Liver (tissue), 9 donors: ENCODE measurements around the gene MAP4K3. TPM values are rescaled to one million over a fixed set of nuclear protein-coding genes. Genes with fewer than 3 reads are reported as not detected.

ENCODE experiments used
- DNase-seq: peaks from one replicate; pipeline ENCODE4 v3.0.0-alpha.2; 2017; ENCODE audit warnings: low spot score
- H3K27ac ChIP-seq, 2 donors: one replicate each; pipeline ENCODE4 v1.7.0; 2013; ENCODE audit warnings: inconsistent platforms in 2 of 2, low read length in 2 of 2, control low read depth in 1 of 2, low read depth in 1 of 2, mild to moderate bottlenecking in 1 of 2
- H3K27me3 ChIP-seq, 4 donors: one replicate each; pipeline versions ENCODE4 v1.6.1 to v1.7.0; 2013; ENCODE audit warnings: low read length in 3 of 4, inconsistent platforms in 1 of 4, mild to moderate bottlenecking in 1 of 4, moderate library complexity in 1 of 4; ENCODE audit not compliant: control insufficient read depth in 4 of 4, insufficient read depth in 4 of 4
- H3K36me3 ChIP-seq, 4 donors: one replicate each; pipeline versions ENCODE4 v1.6.1 to v1.7.0; 2013; ENCODE audit warnings: low read length in 3 of 4, mild to moderate bottlenecking in 3 of 4, low read depth in 1 of 4, moderate library complexity in 1 of 4; ENCODE audit not compliant: control insufficient read depth in 4 of 4, insufficient read depth in 3 of 4
- H3K4me1 ChIP-seq, 4 donors: one replicate each; pipeline versions ENCODE4 v1.6.1 to v1.7.0; 2013; ENCODE audit warnings: low read length in 3 of 4, mild to moderate bottlenecking in 3 of 4, moderate library complexity in 1 of 4; ENCODE audit not compliant: control insufficient read depth in 4 of 4, insufficient read depth in 4 of 4
- H3K4me3 ChIP-seq, 3 donors: one replicate each; pipeline versions ENCODE4 v1.6.1 to v1.7.0; 2013; ENCODE audit warnings: low read length in 3 of 3, control low read depth in 1 of 3, low read depth in 1 of 3, mild to moderate bottlenecking in 1 of 3
- H3K9ac ChIP-seq, 2 donors: one replicate each; pipeline ENCODE4 v1.7.0; 2013; ENCODE audit warnings: low read length in 2 of 2, mild to moderate bottlenecking in 2 of 2, moderate library complexity in 2 of 2, control low read depth in 1 of 2, low read depth in 1 of 2
- H3K9me3 ChIP-seq, 4 donors: one replicate each; pipeline versions ENCODE4 v1.6.1 to v1.7.0; 2013; ENCODE audit warnings: low read length in 3 of 4; ENCODE audit not compliant: control insufficient read depth in 4 of 4
- EGR1 ChIP-seq, 2 donors: IDR thresholded peaks; 2 replicates each; pipeline ENCODE4 v1.6.1; 2016 to 2018; ENCODE audit warnings: antibody characterized with exemption in 2 of 2, low read depth in 2 of 2
- FOXA1 ChIP-seq: IDR thresholded peaks from 2 replicates; pipeline ENCODE4 v1.6.1; 2016; ENCODE audit warnings: antibody characterized with exemption
- FOXA2 ChIP-seq: IDR thresholded peaks from 2 replicates; pipeline ENCODE4 v1.6.1; 2016; ENCODE audit warnings: antibody characterized with exemption
- GABPA ChIP-seq, 2 donors: IDR thresholded peaks in 1 of 2; conservative IDR thresholded peaks in 1 of 2; 2 replicates each; pipeline ENCODE4 v1.6.1; 2016; ENCODE audit warnings: antibody characterized with exemption in 2 of 2, mild to moderate bottlenecking in 1 of 2, moderate library complexity in 1 of 2
- HNF4A ChIP-seq, 2 donors: conservative IDR thresholded peaks; 2 replicates each; pipeline ENCODE4 v1.6.1; 2016; ENCODE audit warnings: antibody characterized with exemption in 2 of 2, mild to moderate bottlenecking in 2 of 2
- HNF4G ChIP-seq: IDR thresholded peaks from 2 replicates; pipeline ENCODE4 v1.6.1; 2016; ENCODE audit warnings: antibody characterized with exemption
- JUND ChIP-seq, 2 donors: IDR thresholded peaks; 2 replicates each; pipeline ENCODE4 v1.6.1; 2016; ENCODE audit warnings: antibody characterized with exemption in 2 of 2
- NR2F2 ChIP-seq: IDR thresholded peaks from 2 replicates; pipeline ENCODE4 v1.6.1; 2016; ENCODE audit warnings: antibody characterized with exemption
- RAD21 ChIP-seq, 2 donors: IDR thresholded peaks; 2 replicates each; pipeline ENCODE4 v1.6.1; 2016; ENCODE audit warnings: antibody characterized with exemption in 2 of 2, mild to moderate bottlenecking in 2 of 2
- RXRA ChIP-seq, 2 donors: IDR thresholded peaks; 2 replicates each; pipeline ENCODE4 v1.6.1; 2017 to 2018; ENCODE audit warnings: antibody characterized with exemption in 2 of 2, mild to moderate bottlenecking in 1 of 2
- SP1 ChIP-seq: IDR thresholded peaks from 2 replicates; pipeline ENCODE4 v1.6.1; 2018; ENCODE audit warnings: antibody characterized with exemption, mild to moderate bottlenecking
- TAF1 ChIP-seq: conservative IDR thresholded peaks from 2 replicates; pipeline ENCODE4 v1.6.1; 2016; ENCODE audit warnings: antibody characterized with exemption, mild to moderate bottlenecking
- YY1 ChIP-seq: IDR thresholded peaks from 2 replicates; pipeline ENCODE4 v1.6.1; 2016; ENCODE audit warnings: antibody characterized with exemption, mild to moderate bottlenecking
- WGBS: extraction: QIAGEN DNeasy Blood & Tissue Kit; methylation state at CpG from one replicate; pipeline ENCODE4 v1.1.7; 2013; 5-methylcytosine and 5-hydroxymethylcytosine counted together
- polyA plus RNA-seq, 2 donors: library from polyadenylated mRNA; stranded (reverse) in 1 of 2; unstranded in 1 of 2; fragments of 200-250 nt in 1 of 2; fragments of >200 nt in 1 of 2; fragmentation: Nextera tagmentation in 1 of 2; extraction: Ambion mirVana in 1 of 2; gene quantifications; one replicate each; pipeline versions ENCODE4 v1.2.1 to v1.2.3, GENCODE V29; 2013 to 2015
- total RNA-seq, 2 donors: library from RNA; depleted of rRNA; stranded (reverse); fragments of >200 nt; gene quantifications; one replicate each; pipeline ENCODE4 v1.2.3, GENCODE V29; 2014
- TF ChIP-seq, protein P1 (sequence below): IDR thresholded peaks from 2 replicates; pipeline ENCODE4 v1.6.1; 2016; ENCODE audit warnings: antibody characterized with exemption
- TF ChIP-seq, protein P2 (sequence below): fragments of 150-350 bp; IDR thresholded peaks from 2 replicates; pipeline ENCODE4 v1.5.1; 2017; ENCODE audit warnings: improper control_type of control experiment, low read depth, low read length; ENCODE audit not compliant: missing input control
- TF ChIP-seq, protein P3 (sequence below): IDR thresholded peaks from 2 replicates; pipeline ENCODE4 v1.6.1; 2016; ENCODE audit warnings: antibody characterized with exemption
- TF ChIP-seq, protein P4 (sequence below): IDR thresholded peaks from 2 replicates; pipeline ENCODE4 v1.6.1; 2016; ENCODE audit warnings: antibody characterized with exemption, mild to moderate bottlenecking
- TF ChIP-seq, protein P5 (sequence below): IDR thresholded peaks from 2 replicates; pipeline ENCODE4 v1.6.1; 2016; ENCODE audit warnings: antibody characterized with exemption
- donor health status: healthy.
- donor health status: healthy.
- donor health status: healthy.
- donor health status: healthy.
- donor health status: healthy.

The MAP4K3 gene
- total and polyA plus RNA-seq, 4 donors, result 6.2 to 23.8 (median 10.9) TPM

DNA sequence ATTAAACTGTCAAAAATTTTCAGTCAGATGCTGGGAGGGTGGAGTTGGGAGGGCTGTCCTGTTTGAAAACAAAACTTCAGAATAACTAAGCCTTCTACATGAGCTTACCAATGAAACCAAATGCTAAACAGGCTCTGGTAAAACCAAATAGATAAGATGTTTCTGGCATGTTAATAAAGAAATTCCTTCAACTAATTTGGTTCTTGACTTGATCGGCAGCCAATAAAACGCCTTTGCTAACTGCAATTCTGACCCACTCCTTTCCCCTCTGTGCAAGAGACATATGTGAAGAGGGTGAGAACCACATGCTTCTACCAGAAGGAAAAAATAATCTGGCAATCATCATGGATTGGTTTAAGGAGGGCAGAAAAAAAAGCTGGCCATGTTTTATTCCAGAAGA is 20.9 kb downstream of the MAP4K3 start:
- no peak overlapping the region for H3K4me3 ChIP-seq
- no peaks in the 10 kb centered on the region for H3K27me3 ChIP-seq
- WGBS, result 56% methylated on average over 2 of the region's 2 CpGs
- H3K9ac ChIP-seq, result no peak overlapping the region
- H3K4me1 ChIP-seq, result peaks cover 9 to 26% (median 19%) of the 10 kb centered on the region in 4 donors
- H3K27ac ChIP-seq, result no peak overlapping the region
- H3K36me3 ChIP-seq, result no peaks in the 10 kb centered on the region
- DNase-seq, result no peak
- no peaks in the 10 kb centered on the region for H3K9me3 ChIP-seq
- TF ChIP-seq RXRA (IDR thresholded peaks at IDR 0.05), result no peak
- TF ChIP-seq NR2F2, result no peak
- no peak for TF ChIP-seq EGR1 (IDR thresholded peaks at IDR 0.05; ENCODE audit: low read depth in 2 of 2)
- no peak for TF ChIP-seq FOXA1

DNA sequence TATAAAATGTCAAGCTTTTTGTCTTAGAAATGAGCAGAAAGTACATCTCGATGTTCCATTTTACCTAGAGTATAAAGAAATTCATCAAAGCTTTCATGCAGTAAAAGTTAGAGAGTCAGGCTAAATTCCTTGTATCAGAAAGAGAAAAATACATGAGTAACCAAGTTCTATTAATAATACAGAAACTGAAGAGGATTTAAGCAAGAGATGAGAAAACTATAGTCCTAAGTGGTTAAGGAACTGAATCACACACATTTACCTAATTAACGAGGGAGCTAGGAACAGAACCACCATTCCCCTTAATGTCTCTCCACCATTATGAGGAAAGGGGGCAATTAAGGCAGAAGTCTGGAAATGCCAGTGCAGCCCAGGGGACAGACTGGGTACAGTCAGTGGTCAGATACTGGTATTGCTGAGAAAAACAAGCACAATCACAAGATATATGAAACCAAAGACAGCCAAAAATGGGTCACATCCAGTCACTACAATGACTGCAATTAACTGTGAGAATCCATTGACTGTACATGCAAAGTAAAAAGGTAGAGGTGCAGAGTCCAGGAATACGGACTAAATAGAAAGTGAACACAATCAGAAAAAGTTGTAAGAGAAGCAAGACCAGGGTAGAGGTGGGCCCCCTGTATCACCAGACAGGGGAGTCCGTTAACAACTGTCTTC is 23.9 kb downstream of the MAP4K3 start:
- Histone ChIP-seq H3K36me3 (no peaks in the 10 kb centered on the region), H3K27me3 (no peaks in the 10 kb centered on the region), H3K27ac (no peak overlapping the region), H3K4me3 (no peak overlapping the region), H3K4me1 (peaks cover 9 to 28% (median 17%) of the 10 kb centered on the region in 4 donors), H3K9me3 (no peaks in the 10 kb centered on the region), H3K9ac (no peak overlapping the region)
- WGBS, result 83% methylated on average over 4 of the region's 4 CpGs
- DNase-seq, result no peak
- TF ChIP-seq, protein P1, sequence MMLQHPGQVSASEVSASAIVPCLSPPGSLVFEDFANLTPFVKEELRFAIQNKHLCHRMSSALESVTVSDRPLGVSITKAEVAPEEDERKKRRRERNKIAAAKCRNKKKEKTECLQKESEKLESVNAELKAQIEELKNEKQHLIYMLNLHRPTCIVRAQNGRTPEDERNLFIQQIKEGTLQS, result no peak
- TF ChIP-seq, protein P2, sequence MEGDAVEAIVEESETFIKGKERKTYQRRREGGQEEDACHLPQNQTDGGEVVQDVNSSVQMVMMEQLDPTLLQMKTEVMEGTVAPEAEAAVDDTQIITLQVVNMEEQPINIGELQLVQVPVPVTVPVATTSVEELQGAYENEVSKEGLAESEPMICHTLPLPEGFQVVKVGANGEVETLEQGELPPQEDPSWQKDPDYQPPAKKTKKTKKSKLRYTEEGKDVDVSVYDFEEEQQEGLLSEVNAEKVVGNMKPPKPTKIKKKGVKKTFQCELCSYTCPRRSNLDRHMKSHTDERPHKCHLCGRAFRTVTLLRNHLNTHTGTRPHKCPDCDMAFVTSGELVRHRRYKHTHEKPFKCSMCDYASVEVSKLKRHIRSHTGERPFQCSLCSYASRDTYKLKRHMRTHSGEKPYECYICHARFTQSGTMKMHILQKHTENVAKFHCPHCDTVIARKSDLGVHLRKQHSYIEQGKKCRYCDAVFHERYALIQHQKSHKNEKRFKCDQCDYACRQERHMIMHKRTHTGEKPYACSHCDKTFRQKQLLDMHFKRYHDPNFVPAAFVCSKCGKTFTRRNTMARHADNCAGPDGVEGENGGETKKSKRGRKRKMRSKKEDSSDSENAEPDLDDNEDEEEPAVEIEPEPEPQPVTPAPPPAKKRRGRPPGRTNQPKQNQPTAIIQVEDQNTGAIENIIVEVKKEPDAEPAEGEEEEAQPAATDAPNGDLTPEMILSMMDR, result no peak
- TF ChIP-seq, protein P3, sequence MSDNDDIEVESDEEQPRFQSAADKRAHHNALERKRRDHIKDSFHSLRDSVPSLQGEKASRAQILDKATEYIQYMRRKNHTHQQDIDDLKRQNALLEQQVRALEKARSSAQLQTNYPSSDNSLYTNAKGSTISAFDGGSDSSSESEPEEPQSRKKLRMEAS, result no peak
- TF ChIP-seq EGR1 (IDR thresholded peaks at IDR 0.05; ENCODE audit: low read depth in 2 of 2) (no peak), FOXA1 (no peak), RAD21 (IDR thresholded peaks at IDR 0.05) (no peak), SP1 (no peak), FOXA2 (no peak), JUND (IDR thresholded peaks at IDR 0.05) (no peak), TAF1 (no peak), RXRA (IDR thresholded peaks at IDR 0.05) (no peak), NR2F2 (no peak), HNF4G (no peak), HNF4A (conservative IDR thresholded peaks at IDR 0.05) (no peak), YY1 (no peak), GABPA (IDR thresholded peaks at IDR 0.05 in 1 of 2, conservative IDR thresholded peaks at IDR 0.05 in 1 of 2) (no peak)
- TF ChIP-seq, protein P4, sequence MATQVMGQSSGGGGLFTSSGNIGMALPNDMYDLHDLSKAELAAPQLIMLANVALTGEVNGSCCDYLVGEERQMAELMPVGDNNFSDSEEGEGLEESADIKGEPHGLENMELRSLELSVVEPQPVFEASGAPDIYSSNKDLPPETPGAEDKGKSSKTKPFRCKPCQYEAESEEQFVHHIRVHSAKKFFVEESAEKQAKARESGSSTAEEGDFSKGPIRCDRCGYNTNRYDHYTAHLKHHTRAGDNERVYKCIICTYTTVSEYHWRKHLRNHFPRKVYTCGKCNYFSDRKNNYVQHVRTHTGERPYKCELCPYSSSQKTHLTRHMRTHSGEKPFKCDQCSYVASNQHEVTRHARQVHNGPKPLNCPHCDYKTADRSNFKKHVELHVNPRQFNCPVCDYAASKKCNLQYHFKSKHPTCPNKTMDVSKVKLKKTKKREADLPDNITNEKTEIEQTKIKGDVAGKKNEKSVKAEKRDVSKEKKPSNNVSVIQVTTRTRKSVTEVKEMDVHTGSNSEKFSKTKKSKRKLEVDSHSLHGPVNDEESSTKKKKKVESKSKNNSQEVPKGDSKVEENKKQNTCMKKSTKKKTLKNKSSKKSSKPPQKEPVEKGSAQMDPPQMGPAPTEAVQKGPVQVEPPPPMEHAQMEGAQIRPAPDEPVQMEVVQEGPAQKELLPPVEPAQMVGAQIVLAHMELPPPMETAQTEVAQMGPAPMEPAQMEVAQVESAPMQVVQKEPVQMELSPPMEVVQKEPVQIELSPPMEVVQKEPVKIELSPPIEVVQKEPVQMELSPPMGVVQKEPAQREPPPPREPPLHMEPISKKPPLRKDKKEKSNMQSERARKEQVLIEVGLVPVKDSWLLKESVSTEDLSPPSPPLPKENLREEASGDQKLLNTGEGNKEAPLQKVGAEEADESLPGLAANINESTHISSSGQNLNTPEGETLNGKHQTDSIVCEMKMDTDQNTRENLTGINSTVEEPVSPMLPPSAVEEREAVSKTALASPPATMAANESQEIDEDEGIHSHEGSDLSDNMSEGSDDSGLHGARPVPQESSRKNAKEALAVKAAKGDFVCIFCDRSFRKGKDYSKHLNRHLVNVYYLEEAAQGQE, result no peak
- TF ChIP-seq, protein P5, sequence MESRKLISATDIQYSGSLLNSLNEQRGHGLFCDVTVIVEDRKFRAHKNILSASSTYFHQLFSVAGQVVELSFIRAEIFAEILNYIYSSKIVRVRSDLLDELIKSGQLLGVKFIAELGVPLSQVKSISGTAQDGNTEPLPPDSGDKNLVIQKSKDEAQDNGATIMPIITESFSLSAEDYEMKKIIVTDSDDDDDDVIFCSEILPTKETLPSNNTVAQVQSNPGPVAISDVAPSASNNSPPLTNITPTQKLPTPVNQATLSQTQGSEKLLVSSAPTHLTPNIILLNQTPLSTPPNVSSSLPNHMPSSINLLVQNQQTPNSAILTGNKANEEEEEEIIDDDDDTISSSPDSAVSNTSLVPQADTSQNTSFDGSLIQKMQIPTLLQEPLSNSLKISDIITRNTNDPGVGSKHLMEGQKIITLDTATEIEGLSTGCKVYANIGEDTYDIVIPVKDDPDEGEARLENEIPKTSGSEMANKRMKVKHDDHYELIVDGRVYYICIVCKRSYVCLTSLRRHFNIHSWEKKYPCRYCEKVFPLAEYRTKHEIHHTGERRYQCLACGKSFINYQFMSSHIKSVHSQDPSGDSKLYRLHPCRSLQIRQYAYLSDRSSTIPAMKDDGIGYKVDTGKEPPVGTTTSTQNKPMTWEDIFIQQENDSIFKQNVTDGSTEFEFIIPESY, result no peak
